ENCODE measurements around the gene ANXA2.

DNA sequence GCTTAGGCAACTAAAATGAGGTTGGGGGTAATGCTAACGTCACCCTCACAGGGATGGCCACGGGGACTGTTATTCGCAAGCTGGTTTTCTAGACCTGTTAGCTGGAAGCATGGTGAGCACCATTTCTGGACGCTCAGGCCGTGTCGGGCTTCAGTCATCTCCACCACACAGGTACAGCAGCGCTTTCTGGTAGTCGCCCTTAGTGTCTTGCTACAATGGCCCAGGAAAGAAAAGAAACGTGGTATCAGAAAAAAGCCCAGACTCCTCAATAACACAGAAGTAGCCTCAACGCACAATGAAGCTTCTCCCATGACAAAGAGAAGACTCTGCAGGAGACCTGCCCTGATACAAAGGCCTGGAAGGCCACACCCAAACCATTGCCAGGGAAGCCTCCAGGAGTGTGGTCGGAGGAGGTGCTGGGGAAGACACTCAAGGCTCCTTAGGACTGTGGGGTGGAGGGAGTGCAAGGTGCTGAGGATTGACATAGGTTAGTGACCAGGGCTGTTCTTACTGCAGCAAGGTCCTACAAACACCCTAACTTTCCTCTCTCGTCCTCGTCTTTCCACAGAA lies 50.2 kb downstream of the ANXA2 start:
- TF ChIP-seq ZNF274 (IDR thresholded peaks at IDR 0.05; ENCODE audit: low read depth, low read length) (no peak), SUZ12 (IDR thresholded peaks at IDR 0.05; ENCODE audit: extremely low read depth, insufficient read depth, insufficient read length) (no peak), YY1 (IDR thresholded peaks at IDR 0.05; ENCODE audit: insufficient read depth, insufficient read length) (no peak)
